Stimulated activated naive CD8-positive, alpha-beta T cell treated with anti-CD3 and anti-CD28 coated beads, Interleukin-15, Interleukin-2, amounts not matched to agents 100 U/mL and 50 U/mL, for 24 hours (primary cell): Measurements from ENCODE around the gene GPHN.
"Not testable (repeated sequence)": the region's sequence is repeated elsewhere in the genome, so short reads cannot be mapped to it uniquely, and the experiment has no call there.

ENCODE experiments used
- ATAC-seq: fragments of 150-1000 bp; cut with Tn5 transposase; one replicate; pipeline ENCODE4 v1.10.0; 2021
- DNase-seq: peaks from one replicate; pipeline ENCODE4 v3.0.0; 2021

The GPHN gene

GRCh38 chr14:66804141-66804540 is 296.2 kb downstream of the GPHN start:
- no peak for ATAC-seq
- DNase-seq = no peak

- ATAC-seq (no peak), DNase-seq (no peak)
These were observed 305.7 kb downstream of the GPHN start for GRCh38 chr14:66813636-66814035.

DNA sequence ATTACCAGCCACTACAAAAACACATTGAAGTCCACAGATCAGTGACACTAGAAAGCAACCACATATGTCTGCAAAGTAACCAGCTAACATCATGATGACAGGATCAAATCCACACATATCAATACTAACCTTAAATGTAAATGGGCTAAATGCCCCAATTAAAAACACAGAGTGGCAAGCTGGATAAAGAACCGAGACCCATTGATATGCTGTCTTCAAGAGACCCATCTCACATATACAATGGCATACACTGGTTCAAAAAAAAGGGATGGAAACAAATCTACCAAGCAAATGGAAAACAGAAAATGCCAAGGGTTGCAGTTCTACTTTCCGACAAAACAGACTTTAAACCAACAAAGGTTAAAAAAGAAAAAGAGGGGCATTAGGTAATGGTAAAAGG is 307.7 kb downstream of the GPHN start:
- DNase-seq = no peak

DNA sequence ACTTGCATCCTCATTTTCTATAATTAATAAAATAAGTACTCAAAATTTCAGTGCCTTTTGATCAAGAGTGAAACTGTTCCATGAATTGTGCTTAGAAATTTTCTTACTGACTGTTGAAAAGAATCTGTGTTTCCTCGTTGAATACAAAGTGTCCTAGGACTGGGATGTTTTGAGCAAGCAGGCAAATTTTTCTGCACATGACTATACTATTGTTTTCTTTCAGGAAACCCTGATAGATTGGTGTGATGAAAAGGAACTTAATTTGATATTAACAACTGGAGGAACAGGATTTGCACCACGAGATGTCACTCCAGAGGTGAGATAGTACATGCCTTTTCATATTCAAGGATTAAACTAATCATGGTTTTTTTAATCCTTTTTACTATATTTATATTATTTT is 316.3 kb downstream of the GPHN start:
- ATAC-seq = no peak
- DNase-seq = no peak

More for the DNA sequence above, 307.7 kb downstream of the GPHN start:
- ATAC-seq = no peak

GRCh38 chr14:66827182-66827581 is 319.2 kb downstream of the GPHN start:
- ATAC-seq = no peak
- no peak for DNase-seq

GRCh38 chr14:66831173-66831572 is 323.2 kb downstream of the GPHN start:
- DNase-seq (no peak), ATAC-seq (no peak)

DNA sequence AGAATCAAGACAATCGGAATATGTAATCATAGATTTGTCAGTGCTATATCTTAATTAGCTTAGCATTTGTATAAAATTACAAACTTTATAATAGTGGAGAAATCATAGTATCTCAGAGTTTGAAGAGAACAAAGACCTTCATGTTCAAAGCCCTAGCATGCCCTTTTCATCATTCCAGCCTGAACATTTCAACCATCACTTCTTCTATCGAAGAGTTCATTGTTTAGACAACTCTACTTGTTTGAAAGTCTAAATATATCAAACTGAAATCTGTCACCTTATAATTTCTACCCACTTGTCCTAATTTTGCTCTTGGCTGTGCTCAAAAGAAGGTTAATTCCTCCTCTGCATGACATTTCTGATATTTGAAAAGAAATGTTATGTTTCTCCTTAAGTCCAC is 325.9 kb downstream of the GPHN start:
- DNase-seq (no peak), ATAC-seq (no peak)

DNA sequence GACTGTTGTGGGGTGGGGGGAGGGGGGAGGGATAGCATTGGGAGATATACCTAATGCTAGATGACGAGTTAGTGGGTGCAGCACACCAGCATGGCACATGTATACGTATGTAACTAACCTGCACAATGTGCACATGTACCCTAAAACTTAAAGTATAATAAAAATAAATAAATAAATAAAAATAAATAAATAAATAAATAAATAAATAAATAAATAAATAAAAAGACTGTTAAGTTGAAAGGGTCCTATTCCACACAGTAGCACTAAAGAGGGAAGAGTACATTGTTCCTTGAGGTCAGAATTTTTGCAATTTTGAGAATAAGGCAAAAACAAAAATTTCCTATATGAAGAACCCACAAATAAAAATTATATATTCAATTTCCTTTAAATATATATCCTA is 329.5 kb downstream of the GPHN start:
- not testable (repeated sequence) for DNase-seq, ATAC-seq

DNA sequence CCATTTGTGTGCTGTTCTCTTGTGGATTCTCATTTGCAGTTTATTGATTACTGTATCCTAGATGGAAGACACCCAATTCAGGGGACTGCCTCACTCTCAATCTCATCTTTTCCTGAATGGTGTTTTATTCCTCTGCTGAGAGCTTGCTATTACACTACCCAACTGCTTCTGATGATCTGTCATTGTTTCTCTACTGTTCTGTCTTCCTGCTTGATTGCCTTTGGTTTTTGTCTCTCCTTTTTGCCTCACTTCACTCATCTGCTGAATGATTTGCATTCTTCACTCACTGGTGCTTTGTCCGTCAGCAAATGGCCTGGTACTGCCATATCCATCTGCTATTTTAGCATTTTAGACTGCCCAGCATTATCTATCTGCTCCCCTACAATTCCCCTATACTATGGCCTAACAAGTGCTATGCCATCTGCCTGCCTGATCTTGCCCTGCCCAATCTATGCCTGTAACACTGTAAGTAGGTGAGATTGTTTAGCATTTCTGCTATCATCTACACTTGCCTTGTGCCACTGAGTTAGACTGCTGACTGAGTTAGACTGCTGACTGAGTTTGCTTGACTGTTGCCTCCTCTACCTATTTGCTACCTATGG is 335.1 kb downstream of the GPHN start:
- no peak for ATAC-seq
- DNase-seq = no peak

DNA sequence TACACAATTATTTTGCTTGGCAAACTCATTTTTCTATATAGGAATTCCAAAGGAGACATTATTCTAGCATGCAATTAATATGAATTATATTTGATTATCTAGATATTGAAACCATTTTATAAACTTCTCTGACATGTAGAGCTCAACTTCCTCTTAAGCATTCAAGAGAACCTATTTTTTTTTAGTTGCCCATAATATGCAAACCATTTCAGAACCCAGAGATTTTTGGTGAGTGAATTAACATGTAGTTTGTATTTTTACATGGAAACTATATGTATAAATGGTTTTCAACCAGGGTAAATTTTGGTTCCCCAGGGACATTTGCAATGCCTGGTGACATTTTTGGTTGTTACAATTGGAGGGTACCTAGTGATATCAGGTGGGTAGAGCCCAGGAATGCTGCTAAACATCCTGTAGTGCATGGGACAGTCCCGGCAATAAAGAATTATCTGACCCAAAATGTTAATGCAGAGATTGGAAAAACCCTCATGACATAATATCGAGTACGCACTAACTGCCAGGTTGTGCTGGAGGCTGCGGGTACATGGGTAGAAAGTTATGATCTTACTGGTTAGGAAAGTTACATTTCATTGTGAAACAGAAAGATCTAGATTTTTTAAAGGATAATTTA is 342.4 kb downstream of the GPHN start:
- DNase-seq (no peak), ATAC-seq (no peak)

- ATAC-seq = no peak
- DNase-seq = no peak
These were observed 345.4 kb downstream of the GPHN start for GRCh38 chr14:66853311-66853710.

DNA sequence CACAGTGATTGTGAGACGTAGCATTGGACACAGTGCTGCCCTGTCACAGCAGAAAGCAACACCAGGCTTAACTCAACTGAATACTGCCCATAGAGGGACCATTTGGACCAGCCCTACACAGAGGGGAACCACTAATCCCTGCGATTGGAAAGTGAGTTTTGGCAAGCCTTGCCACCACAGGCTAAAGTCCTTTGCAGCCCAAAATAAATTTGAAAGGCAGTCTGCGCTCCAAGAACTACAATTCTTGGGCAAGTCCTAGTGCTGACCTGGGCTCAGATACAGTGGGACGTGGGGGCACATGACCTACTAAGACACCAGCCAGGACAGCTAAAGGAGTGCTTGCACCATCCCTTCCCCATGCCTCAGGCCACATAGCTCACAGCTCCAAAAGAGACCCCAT is 349.9 kb downstream of the GPHN start:
- no peak for DNase-seq
- ATAC-seq = no peak

- ATAC-seq (no peak), DNase-seq (no peak)
These were observed 351.2 kb downstream of the GPHN start for GRCh38 chr14:66859063-66859671.

GRCh38 chr14:66881596-66881995 is 373.6 kb downstream of the GPHN start:
- DNase-seq = no peak
- no peak for ATAC-seq

DNA sequence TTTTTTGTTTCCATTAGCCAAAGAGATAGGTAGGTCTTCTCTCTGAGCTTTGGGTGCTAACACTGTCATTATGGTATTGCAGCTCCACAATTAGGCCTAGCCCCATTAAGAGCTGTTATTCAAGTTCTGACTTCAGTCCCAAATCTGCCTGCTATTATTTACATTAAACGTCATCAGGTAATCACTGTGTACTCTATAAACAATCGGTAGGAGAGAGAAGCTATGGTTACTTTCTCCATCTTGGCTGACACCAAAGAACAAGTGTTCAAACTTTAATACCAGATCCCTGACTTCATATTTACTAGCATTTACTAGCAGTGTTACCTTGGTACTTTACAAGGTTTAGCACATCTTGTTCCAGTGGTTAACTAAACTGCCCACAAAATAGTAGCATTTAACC is 376.2 kb downstream of the GPHN start:
- ATAC-seq (no peak), DNase-seq (no peak)

- DNase-seq (no peak), ATAC-seq (no peak)
These were observed 392.8 kb downstream of the GPHN start for GRCh38 chr14:66900719-66901118.

GRCh38 chr14:66910311-66910840 is 402.4 kb downstream of the GPHN start:
- no peak for DNase-seq
- no peak for ATAC-seq

DNA sequence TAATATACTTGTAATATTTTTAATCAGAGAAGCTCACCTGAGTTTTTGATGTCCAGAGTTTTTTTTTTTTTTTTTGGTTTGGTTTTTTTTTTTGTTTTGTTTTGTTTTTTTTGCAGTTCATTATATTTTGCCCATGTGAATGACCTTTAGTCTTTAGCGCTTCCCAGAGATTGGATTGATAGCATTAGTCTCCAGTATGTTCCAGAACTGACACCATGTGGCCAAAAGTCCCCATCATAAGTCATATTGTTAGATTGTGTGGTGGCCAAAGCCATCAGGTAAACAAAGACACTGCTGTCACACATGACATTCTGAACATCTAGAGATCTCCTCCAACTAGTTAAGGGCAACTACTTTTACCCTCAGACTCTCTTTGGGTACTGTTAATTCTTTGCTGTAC is 408.5 kb downstream of the GPHN start:
- no peak for ATAC-seq
- DNase-seq = no peak

- DNase-seq (no peak), ATAC-seq (no peak)
These were observed 410.6 kb downstream of the GPHN start for GRCh38 chr14:66918527-66918926.

- DNase-seq = no peak
- no peak for ATAC-seq
These were observed 412.2 kb downstream of the GPHN start for GRCh38 chr14:66920196-66920595.

- no peak for ATAC-seq
- DNase-seq = no peak
These were observed 415.3 kb downstream of the GPHN start for GRCh38 chr14:66923251-66923650.

GRCh38 chr14:66939409-66939808 is 431.5 kb downstream of the GPHN start:
- ATAC-seq = no peak

GRCh38 chr14:66944872-66945271 is 436.9 kb downstream of the GPHN start:
- peak; percentile 4 for DNase-seq
- no peak for ATAC-seq

More at GRCh38 chr14:66939409-66939808, 431.5 kb downstream of the GPHN start:
- no peak for DNase-seq

DNA sequence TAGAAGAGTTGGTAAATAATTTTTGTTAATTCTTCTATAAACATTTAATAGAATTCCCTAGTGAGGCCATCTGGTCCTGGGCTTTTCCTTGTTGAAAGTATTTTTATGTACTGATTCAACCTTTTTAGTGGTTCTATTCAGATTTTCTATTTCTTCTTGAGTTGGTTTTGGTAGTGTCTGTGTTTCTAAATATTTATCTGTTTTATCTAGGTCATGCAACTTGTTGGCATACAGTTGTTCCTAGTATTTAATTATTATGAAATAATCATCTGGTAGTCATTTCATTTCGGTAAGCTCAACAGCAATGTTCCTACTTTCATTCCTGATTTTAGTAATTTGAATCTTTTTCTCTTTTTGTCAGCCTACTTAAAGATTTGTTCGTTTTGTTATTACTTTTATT is 447.2 kb downstream of the GPHN start:
- no peak for ATAC-seq
- DNase-seq = no peak
